IPS DF 19.7 (cell line): ENCODE measurements around the gene NCOA3.
"Not testable (repeated sequence)": the region's sequence is repeated elsewhere in the genome, so short reads cannot be mapped to it uniquely, and the experiment has no call there.

Experiments
- DNase-seq: peaks from one replicate; pipeline ENCODE4 v3.0.0-alpha.2; 2013; ENCODE audit warnings: low read depth, low spot score

The NCOA3 gene

GRCh38 chr20:47468290-47469050 lies 33.2 kb upstream of the NCOA3 start:
- DNase-seq, result no peak

GRCh38 chr20:47475419-47476044 lies 26.2 kb upstream of the NCOA3 start:
- no peak for DNase-seq

GRCh38 chr20:47476452-47476851 lies 25.2 kb upstream of the NCOA3 start:
- no peak for DNase-seq

GRCh38 chr20:47479093-47479492 lies 22.6 kb upstream of the NCOA3 start:
- no peak for DNase-seq

GRCh38 chr20:47479506-47479905 lies 22.2 kb upstream of the NCOA3 start:
- DNase-seq, result no peak

- DNase-seq, result no peak
Measured at GRCh38 chr20:47480239-47480638, 21.4 kb upstream of the NCOA3 start.

GRCh38 chr20:47480705-47481104 lies 21.0 kb upstream of the NCOA3 start:
- DNase-seq, result no peak

- DNase-seq, result no peak
Measured at GRCh38 chr20:47481330-47482216, 20.1 kb upstream of the NCOA3 start.

- no peak for DNase-seq
Measured at GRCh38 chr20:47482705-47483104, 19.0 kb upstream of the NCOA3 start.

- DNase-seq, result no peak
Measured at GRCh38 chr20:47484303-47484702, 17.4 kb upstream of the NCOA3 start.

- DNase-seq, result no peak
Measured at GRCh38 chr20:47487175-47487917, 14.3 kb upstream of the NCOA3 start.

- no peak for DNase-seq
Measured at GRCh38 chr20:47489448-47489872, 12.2 kb upstream of the NCOA3 start.

GRCh38 chr20:47490795-47491194 lies 10.9 kb upstream of the NCOA3 start:
- DNase-seq, result no peak

GRCh38 chr20:47492284-47492683 lies 9.4 kb upstream of the NCOA3 start:
- DNase-seq, result no peak

GRCh38 chr20:47493175-47493962 lies 8.3 kb upstream of the NCOA3 start:
- DNase-seq, result no peak

- DNase-seq, result no peak
Measured at GRCh38 chr20:47493963-47494293, 7.8 kb upstream of the NCOA3 start.

- DNase-seq, result not testable (repeated sequence)
Measured at GRCh38 chr20:47494606-47495005, 7.1 kb upstream of the NCOA3 start.

- DNase-seq, result no peak
Measured at GRCh38 chr20:47496118-47496517, 5.6 kb upstream of the NCOA3 start.

- no peak for DNase-seq
Measured at GRCh38 chr20:47498606-47499005, 3.1 kb upstream of the NCOA3 start.

- no peak for DNase-seq
Measured at GRCh38 chr20:47499053-47499452, 2.6 kb upstream of the NCOA3 start.

- not testable (repeated sequence) for DNase-seq
Measured at GRCh38 chr20:47500082-47500481, 1.6 kb upstream of the NCOA3 start.
